Fibroblast of lung (primary cell): ENCODE measurements around the gene GADD45G. TPM values are rescaled to one million over a fixed set of nuclear protein-coding genes. Genes with fewer than 3 reads are reported as not detected.

ENCODE experiments used
- DNase-seq, 2 donors: peaks; one replicate each; pipeline versions ENCODE4 v3.0.0 to v3.0.0-alpha.2; 2010; ENCODE audit warnings: low read depth in 2 of 2
- H2AFZ ChIP-seq: 2 replicates; pipeline ENCODE4 v1.5.1; 2012; ENCODE audit warnings: low read length, control low read depth, inconsistent platforms
- H3K27ac ChIP-seq: 2 replicates; pipeline ENCODE4 v1.5.1; 2011; ENCODE audit warnings: low read length, control low read depth; ENCODE audit not compliant: insufficient read depth
- H3K27me3 ChIP-seq: 2 replicates; pipeline ENCODE4 v1.5.1; 2011; ENCODE audit warnings: mild to moderate bottlenecking, low read length; ENCODE audit not compliant: control insufficient read depth, insufficient read depth
- H3K36me3 ChIP-seq: 2 replicates; pipeline ENCODE4 v1.5.1; 2011; ENCODE audit warnings: low read length; ENCODE audit not compliant: control insufficient read depth, insufficient read depth
- H3K4me1 ChIP-seq: 2 replicates; pipeline ENCODE4 v1.5.1; 2011; ENCODE audit warnings: low read length; ENCODE audit not compliant: control insufficient read depth, insufficient read depth; ENCODE audit errors: extremely low read depth
- H3K4me2 ChIP-seq: 2 replicates; pipeline ENCODE4 v1.5.1; 2011; ENCODE audit warnings: low read length, control low read depth; ENCODE audit not compliant: insufficient read depth; ENCODE audit errors: extremely low read depth
- H3K4me3 ChIP-seq, 4 experiments: fragments of 200-600 bp in 1 of 4; sonication (generic) in 1 of 4; replicated peaks in 1 of 4; 2 replicates each; pipeline ENCODE4 v1.5.1; 2011 to 2016; ENCODE audit warnings: low read length in 4 of 4, low read depth in 3 of 4, mild to moderate bottlenecking in 3 of 4, control low read depth in 2 of 4, inconsistent platforms in 1 of 4, mixed read lengths in 1 of 4; ENCODE audit not compliant: insufficient read depth in 1 of 4; ENCODE audit errors: control extremely low read depth in 1 of 4
- H3K79me2 ChIP-seq: 2 replicates; pipeline ENCODE4 v1.5.1; 2012; ENCODE audit warnings: mild to moderate bottlenecking, low read length, inconsistent platforms; ENCODE audit not compliant: control insufficient read depth, insufficient read depth
- H3K9ac ChIP-seq: 2 replicates; pipeline ENCODE4 v1.5.1; 2011; ENCODE audit warnings: mild to moderate bottlenecking, low read length, control low read depth; ENCODE audit not compliant: insufficient read depth
- H3K9me3 ChIP-seq: 2 replicates; pipeline ENCODE4 v1.5.1; 2012; ENCODE audit warnings: low read depth, low read length; ENCODE audit not compliant: control insufficient read depth, insufficient read depth
- H4K20me1 ChIP-seq: 2 replicates; pipeline ENCODE4 v1.5.1; 2011; ENCODE audit warnings: low read length; ENCODE audit not compliant: control insufficient read depth, insufficient read depth; ENCODE audit errors: extremely low read depth
- EZH2 ChIP-seq: IDR thresholded peaks from 2 replicates; pipeline ENCODE4 v1.5.1; 2012; ENCODE audit warnings: low read length, control low read depth, mild to moderate bottlenecking; ENCODE audit errors: missing control alignments
- polyA plus RNA-seq, 2 donors: library from polyadenylated mRNA; depleted of rRNA in 1 of 2; stranded (reverse) in 1 of 2; unstranded in 1 of 2; fragments of >200 nt; gene quantifications; 2 replicates each; pipeline ENCODE4 v1.2.1, GENCODE V29; 2011 to 2012; ENCODE audit warnings: missing spikeins in 1 of 2
- total RNA-seq: library from RNA; depleted of rRNA; stranded (reverse); fragments of >200 nt; gene quantifications from 2 replicates; pipeline ENCODE4 v1.2.1, GENCODE V29; 2014
- TF ChIP-seq, protein P1 (sequence below), 2 donors: IDR thresholded peaks in 1 of 2; conservative IDR thresholded peaks in 1 of 2; 1 replicate in 1 of 2; 2 replicates in 1 of 2; pipeline ENCODE4 v1.5.1; 2011 to 2012; ENCODE audit warnings: low read length in 2 of 2, control low read depth in 1 of 2, inconsistent platforms in 1 of 2, low read depth in 1 of 2, mild to moderate bottlenecking in 1 of 2

Gene GADD45G
- total and polyA plus RNA-seq, 2 donors (not counting 1 experiment from before 2014, with no cell fraction given) = 3.5 TPM; not detected in 1

GRCh38 chr9:89563571-89564345 lies 41.1 kb upstream of the GADD45G start:
- DNase-seq = no peak
- Histone ChIP-seq H2AFZ (no peak overlapping the region), H3K27ac (no peak overlapping the region), H4K20me1 (no peaks in the 10 kb centered on the region), H3K27me3 (no peaks in the 10 kb centered on the region), H3K4me3 (no peak overlapping the region), H3K9me3 (no peaks in the 10 kb centered on the region), H3K4me2 (no peak overlapping the region), H3K36me3 (no peaks in the 10 kb centered on the region), H3K79me2 (no peaks in the 10 kb centered on the region), H3K9ac (no peak overlapping the region), H3K4me1 (no peaks in the 10 kb centered on the region)
- TF ChIP-seq EZH2 = no peak
- TF ChIP-seq, protein P1, sequence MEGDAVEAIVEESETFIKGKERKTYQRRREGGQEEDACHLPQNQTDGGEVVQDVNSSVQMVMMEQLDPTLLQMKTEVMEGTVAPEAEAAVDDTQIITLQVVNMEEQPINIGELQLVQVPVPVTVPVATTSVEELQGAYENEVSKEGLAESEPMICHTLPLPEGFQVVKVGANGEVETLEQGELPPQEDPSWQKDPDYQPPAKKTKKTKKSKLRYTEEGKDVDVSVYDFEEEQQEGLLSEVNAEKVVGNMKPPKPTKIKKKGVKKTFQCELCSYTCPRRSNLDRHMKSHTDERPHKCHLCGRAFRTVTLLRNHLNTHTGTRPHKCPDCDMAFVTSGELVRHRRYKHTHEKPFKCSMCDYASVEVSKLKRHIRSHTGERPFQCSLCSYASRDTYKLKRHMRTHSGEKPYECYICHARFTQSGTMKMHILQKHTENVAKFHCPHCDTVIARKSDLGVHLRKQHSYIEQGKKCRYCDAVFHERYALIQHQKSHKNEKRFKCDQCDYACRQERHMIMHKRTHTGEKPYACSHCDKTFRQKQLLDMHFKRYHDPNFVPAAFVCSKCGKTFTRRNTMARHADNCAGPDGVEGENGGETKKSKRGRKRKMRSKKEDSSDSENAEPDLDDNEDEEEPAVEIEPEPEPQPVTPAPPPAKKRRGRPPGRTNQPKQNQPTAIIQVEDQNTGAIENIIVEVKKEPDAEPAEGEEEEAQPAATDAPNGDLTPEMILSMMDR (conservative IDR thresholded peaks at IDR 0.05 in 1 of 2, IDR thresholded peaks at IDR 0.05 in 1 of 2; ENCODE audit: low read depth in 1 of 2, low read length in 2 of 2) = no peak

- H3K4me2 ChIP-seq = no peak overlapping the region
- no peak overlapping the region for H3K27ac ChIP-seq
- no peak overlapping the region for H3K4me3 ChIP-seq
- no peaks in the 10 kb centered on the region for H3K79me2 ChIP-seq
- no peak overlapping the region for H2AFZ ChIP-seq
- no peaks in the 10 kb centered on the region for H3K9me3 ChIP-seq
- H4K20me1 ChIP-seq = no peaks in the 10 kb centered on the region
- H3K9ac ChIP-seq = no peak overlapping the region
- no peaks in the 10 kb centered on the region for H3K36me3 ChIP-seq
- no peaks in the 10 kb centered on the region for H3K27me3 ChIP-seq
- H3K4me1 ChIP-seq = no peaks in the 10 kb centered on the region
- no peak for DNase-seq
- no peak for TF ChIP-seq EZH2
- TF ChIP-seq, protein P1 (conservative IDR thresholded peaks at IDR 0.05 in 1 of 2, IDR thresholded peaks at IDR 0.05 in 1 of 2; ENCODE audit: low read depth in 1 of 2, low read length in 2 of 2) = peak in 1 of 2 donors; percentile 6
Observed at GRCh38 chr9:89564346-89564878, 40.4 kb upstream of the GADD45G start.

DNA sequence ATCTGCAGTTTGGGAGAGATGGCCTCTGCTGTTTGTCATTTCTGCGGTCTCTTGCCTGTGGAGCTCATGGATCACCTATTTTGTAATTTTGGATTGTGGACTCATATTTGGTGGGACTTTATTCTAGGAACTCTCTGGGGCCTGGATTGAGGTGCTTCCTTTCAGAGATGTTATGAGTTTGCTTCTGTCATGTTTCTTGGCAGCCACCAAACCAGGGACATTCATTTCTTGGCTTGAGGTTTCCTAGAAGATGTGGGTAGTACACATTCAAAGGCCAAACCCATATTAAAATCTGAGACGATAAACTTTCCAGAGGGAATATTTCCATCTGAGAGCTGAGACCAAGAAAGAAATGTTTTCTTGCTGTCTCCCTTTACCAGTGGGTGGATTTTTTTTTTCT lies 37.2 kb upstream of the GADD45G start:
- no peak overlapping the region for H3K4me3 ChIP-seq
- H3K79me2 ChIP-seq = no peaks in the 10 kb centered on the region
- H3K4me2 ChIP-seq = no peak overlapping the region
- no peak overlapping the region for H2AFZ ChIP-seq
- no peaks in the 10 kb centered on the region for H4K20me1 ChIP-seq
- H3K36me3 ChIP-seq = no peaks in the 10 kb centered on the region
- no peaks in the 10 kb centered on the region for H3K27me3 ChIP-seq
- H3K9ac ChIP-seq = no peak overlapping the region
- no peak for DNase-seq
- H3K4me1 ChIP-seq = no peaks in the 10 kb centered on the region
- no peaks in the 10 kb centered on the region for H3K9me3 ChIP-seq
- TF ChIP-seq, protein P1 (conservative IDR thresholded peaks at IDR 0.05 in 1 of 2, IDR thresholded peaks at IDR 0.05 in 1 of 2; ENCODE audit: low read depth in 1 of 2, low read length in 2 of 2) = no peak
- no peak for TF ChIP-seq EZH2
- H3K27ac ChIP-seq = no peak overlapping the region
